HG03575 (cell line): ENCODE data around the gene GKAP1.
"Not testable (repeated sequence)": the region's sequence is repeated elsewhere in the genome, so short reads cannot be mapped to it uniquely, and the experiment has no call there.

Experiments used
- ATAC-seq: cut with Tn5 transposase; IDR thresholded peaks from one replicate; pipeline ENCODE4 v1.9.1; 2021; ENCODE audit not compliant: unreplicated experiment, insufficient number of reproducible peaks, low FRiP score; ENCODE audit errors: extremely low read depth

Gene GKAP1

DNA sequence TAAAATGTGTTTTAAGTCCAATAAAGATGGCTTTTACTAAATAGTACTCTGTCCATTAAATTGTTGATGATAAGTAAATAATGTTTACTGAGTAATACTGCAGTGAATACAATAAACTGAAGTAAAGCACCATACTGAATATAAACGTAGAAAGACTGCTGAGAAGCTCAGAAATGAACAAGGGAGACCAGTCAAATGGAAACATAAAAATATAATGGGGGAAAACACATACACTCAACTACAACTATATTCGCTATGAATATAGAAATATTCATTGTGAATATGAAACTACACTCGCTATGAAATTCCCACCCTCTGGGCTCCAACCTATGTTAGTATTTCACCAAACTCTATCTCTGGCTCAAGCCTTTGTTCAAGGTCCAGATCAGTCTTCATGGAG lies 67.9 kb downstream of the GKAP1 start:
- ATAC-seq: no peak

GRCh38 chr9:83744206-83744605 lies 73.4 kb downstream of the GKAP1 start:
- ATAC-seq: no peak

DNA sequence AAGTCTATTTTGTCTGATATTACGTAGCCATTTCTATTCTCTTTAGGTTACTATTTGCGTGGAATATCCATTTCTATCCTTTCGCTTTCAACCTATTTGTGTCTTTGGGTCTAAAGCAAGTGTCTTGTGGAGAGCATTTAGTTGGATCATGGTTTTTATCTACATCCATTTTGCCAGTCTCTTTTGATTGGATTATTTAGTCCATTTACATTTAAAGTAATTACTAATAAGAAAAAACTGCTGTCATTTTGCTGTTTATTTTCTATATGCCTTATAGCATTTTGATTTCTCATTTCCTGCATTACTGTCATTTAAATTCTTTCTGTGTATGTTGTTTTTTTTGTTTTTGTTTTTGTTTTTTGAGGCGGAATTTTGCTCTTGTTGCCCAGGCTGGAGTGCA lies 83.8 kb downstream of the GKAP1 start:
- no peak for ATAC-seq

DNA sequence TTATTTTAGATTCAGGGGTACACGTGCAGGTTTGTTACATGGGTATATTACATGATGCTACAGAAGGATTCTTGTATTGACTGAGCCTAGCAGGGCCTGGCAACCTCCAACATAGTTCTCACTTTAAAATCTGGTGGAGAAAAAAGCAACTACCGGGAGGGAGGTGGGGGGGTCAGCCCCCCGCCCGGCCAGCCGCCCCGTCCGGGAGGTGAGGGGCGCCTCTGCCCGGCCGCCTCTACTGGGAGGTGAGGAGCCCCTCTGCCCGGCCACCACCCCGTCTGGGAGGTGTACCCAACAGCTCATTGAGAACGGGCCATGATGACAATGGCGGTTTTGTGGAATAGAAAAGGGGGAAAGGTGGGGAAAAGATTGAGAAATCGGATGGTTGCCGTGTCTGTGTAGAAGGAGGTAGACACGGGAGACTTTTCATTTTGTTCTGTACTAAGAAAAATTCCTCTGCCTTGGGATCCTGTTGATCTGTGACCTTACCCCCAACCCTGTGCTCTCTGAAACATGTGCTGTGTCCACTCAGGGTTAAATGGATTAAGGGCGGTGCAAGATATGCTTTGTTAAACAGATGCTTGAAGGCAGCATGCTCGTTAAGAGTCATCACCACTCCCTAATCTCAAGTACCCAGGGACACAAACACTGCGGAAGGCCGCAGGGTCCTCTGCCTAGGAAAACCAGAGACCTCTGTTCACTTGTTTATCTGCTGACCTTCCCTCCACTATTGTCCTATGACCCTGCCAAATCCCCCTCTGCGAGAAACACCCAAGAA lies 88.8 kb downstream of the GKAP1 start:
- not testable (repeated sequence) for ATAC-seq

- no peak for ATAC-seq
These were observed 93.1 kb downstream of the GKAP1 start for GRCh38 chr9:83724436-83724835.

- no peak for ATAC-seq
These were observed 94.7 kb downstream of the GKAP1 start for GRCh38 chr9:83722726-83723495.

DNA sequence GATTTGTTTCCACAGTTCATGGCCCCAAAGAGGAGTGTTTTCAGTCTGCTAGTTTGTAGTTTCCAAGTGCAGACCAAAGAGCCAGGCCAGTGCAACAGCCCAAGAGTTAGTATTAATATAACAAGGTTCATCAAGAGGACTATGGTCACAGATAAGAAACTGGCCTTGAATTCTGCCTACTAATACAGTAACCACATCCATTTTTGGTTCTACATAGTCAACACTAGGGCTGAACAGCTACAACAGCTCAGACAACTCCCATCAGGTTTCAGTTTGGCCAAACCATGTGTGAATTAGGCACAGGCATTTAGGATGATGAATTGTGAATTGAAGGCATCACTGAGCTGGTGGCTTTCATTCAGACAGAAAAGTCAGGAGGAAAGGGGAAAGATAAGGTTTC lies 96.1 kb downstream of the GKAP1 start:
- no peak for ATAC-seq

DNA sequence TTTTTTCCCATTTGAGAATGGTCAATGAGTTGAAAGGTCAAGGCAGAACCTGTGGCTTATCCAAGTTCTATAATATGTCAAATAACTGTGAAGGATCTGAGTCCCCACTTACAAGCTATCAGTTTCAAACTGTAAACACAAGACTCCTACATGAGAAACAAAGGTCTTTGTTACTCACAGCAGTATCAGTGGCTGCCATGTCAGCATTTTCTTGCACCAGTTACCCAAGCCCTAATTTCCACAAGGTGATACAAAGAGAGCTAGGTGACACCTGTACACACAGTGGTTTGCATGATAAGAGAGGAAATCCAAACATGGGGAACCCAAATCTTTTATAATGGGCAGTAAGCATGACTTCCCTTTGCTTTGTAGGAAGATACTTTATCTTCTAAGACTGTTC lies 101.8 kb downstream of the GKAP1 start:
- ATAC-seq: no peak

GRCh38 chr9:83715221-83715620 lies 102.3 kb downstream of the GKAP1 start:
- ATAC-seq: no peak

GRCh38 chr9:83714329-83714728 lies 103.2 kb downstream of the GKAP1 start:
- ATAC-seq: no peak

DNA sequence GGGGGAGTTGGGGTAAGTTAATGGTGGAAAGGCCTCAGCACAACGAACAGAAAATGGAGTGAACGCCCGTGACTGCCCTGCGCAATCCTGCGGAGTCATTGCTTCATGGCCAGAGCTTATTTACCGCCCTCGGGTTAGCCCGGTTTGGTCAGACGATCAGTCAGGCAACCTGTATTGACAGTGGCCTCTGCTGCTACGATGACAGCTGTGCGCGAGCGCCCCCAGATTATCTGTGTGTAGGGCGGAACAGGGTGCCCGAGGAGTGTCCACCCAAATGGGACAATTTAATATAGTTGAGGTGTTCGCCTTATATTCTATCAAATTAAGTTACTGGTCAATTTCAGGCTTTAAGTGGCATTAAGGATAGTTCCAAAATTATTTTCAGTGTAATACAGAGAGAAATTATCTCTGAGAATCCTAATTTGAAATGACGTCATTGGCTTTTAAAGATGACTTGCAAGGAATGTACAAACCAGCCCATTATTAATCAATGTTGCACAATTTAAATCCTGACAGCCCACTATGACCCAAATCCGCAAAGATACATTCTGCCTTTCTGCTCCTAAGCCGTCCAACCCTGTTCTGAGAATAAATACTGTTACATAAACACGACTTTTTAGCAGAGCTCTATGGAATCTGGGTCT lies 108.9 kb downstream of the GKAP1 start:
- peak; percentile 43 for ATAC-seq

GRCh38 chr9:83707768-83708514 lies 109.6 kb downstream of the GKAP1 start, which contains the start of gene UBQLN1:
Gene UBQLN1 (minus strand): TSS chr9:83707958. CDS start chr9:83707679, 279 bp downstream.
- peak; percentile 27 for ATAC-seq

- peak; percentile 16 for ATAC-seq
These were observed 110.1 kb downstream of the GKAP1 start for GRCh38 chr9:83707518-83707767.

DNA sequence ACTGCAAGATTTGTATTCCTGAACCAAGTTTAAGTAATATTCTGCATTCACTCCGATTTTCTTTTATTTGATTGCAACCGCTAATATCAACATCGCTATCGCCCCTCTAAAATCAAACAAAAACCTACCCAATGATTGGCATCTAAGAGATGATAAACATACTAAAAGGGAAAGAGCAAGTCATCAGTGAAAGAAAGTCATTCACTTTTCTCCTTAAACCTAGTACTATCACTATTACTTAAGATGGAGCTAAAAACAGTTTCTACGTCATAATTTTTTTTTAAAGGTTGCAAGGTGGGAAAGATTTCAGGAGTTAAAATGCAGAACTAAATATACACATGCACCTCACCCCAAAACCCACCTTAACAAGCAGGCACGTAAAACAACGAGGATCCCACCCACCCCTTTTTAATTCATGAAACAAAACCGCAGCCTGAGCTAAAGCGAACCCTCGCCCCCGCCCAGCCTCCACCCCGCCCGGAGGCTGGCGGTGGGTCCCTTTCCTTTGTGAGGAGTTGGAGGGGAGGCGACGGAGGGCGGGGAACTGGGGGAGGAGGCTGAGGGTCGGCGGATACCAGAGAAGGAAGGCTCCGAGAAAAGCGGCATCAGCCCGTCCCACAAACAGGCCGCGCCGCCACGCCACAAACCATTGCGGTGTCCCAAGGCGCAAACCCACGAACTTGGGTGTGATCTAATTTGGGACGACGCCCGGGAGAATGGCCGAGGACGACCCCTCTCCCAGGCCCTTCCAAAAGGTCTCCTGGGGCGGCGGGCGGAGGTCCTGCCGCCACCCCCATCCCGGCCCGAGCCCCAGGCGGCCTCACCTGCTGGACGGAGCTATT lies 110.7 kb downstream of the GKAP1 start:
- ATAC-seq: no peak

- ATAC-seq: not testable (repeated sequence)
These were observed 112.3 kb downstream of the GKAP1 start for GRCh38 chr9:83705219-83705651.

GRCh38 chr9:83701769-83702168 lies 115.8 kb downstream of the GKAP1 start:
- ATAC-seq: no peak

- ATAC-seq: no peak
These were observed 116.3 kb downstream of the GKAP1 start for GRCh38 chr9:83701286-83701685.

DNA sequence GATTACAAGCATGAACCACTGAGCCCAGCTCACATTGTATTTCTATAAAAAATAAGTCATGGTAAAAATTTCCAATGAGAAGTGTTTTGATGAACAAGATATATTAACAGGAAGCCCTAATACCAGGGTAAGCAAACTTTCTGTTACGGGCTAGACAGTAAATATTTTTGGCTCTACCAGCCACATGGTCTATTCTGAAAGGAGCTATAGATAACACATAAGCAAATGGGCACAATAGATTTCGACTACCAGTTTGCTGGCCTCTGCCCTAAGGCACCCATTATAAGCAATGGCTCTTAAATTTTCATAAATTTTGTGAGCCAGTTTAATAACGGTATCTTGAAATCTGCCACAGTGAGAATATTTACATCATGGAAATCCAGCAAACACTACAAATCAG lies 118.0 kb downstream of the GKAP1 start:
- ATAC-seq: no peak
